GM21381 (cell line): ENCODE results near the gene SLC25A22.

ENCODE experiments used
- ATAC-seq: cut with Tn5 transposase; IDR thresholded peaks from one replicate; pipeline ENCODE4 v1.9.1; 2021; ENCODE audit warnings: mild to moderate bottlenecking, moderate library complexity; ENCODE audit not compliant: unreplicated experiment

Gene SLC25A22

DNA sequence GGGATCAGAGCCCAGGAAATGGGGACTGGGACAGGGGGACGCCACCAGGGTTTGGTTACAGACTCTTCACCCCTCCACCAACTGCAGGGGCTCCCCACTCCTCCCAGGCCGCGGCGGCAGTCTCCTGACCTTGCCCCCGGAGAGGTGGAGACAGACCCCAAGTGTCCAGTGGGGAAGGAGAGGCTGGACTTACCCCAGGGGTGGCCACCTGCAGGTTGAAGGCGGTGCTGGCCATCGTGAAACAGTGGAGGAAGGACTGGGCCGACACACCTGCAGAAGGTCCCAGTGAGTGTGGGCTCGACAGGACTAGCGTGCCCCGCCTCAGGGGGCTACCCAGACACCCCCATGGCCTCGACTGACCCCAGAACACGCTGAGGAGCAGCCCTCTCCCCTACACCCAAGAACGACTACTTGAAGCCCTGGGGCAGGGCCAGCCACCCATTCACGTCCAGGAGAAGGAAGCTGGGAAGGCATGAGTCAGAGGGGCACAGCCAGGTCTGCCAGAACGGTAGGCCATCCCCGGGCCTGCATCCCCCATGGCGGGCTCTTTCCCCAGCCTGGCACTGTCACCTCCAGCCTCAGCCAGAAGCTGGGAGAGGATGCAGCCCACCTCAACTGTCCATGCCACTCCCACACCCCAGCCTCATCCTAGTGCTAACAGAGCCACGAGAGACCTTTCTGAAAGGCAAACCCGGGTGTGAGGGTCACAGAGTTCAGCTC lies 23.0 kb downstream of the SLC25A22 start:
- no peak for ATAC-seq

DNA sequence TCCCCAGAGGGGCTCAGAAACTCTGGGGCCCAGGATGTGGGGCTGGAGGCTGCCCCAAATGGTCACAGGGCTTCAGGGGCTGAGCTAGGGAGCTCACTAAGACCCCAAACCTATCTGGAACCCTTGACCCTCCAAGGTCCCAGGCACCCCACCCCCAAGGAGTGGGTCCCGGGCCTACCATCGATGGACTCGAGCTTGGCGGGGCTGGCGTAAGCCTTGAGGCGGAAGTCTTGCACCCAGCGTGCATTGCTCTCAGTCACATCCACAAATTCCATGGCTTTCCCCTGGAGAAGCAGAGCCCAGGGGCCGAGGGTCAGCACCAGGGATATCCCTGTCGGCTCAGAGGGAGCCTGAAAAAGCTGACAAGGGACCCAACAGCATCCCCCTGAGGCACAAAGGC lies 24.3 kb downstream of the SLC25A22 start:
- ATAC-seq, result no peak

DNA sequence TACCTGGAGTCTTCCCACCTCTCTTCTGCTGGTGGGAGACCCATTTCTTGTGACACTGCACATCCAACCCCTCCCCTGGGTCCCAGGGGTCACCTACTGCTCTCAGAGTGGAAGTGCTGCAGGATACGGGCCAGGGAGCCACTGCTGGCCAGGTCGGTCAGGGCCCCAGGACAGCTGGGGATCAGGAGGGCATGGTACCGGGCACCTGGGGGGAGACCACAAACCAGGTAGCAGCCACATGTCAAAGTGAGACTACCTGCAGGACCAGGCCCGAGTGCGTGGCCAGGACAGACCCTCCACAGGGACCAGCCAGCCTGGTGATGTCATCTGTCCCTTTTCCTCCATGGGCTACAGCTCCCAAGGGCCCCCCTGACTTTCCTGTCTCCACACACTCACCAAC lies 24.7 kb downstream of the SLC25A22 start:
- no peak for ATAC-seq

DNA sequence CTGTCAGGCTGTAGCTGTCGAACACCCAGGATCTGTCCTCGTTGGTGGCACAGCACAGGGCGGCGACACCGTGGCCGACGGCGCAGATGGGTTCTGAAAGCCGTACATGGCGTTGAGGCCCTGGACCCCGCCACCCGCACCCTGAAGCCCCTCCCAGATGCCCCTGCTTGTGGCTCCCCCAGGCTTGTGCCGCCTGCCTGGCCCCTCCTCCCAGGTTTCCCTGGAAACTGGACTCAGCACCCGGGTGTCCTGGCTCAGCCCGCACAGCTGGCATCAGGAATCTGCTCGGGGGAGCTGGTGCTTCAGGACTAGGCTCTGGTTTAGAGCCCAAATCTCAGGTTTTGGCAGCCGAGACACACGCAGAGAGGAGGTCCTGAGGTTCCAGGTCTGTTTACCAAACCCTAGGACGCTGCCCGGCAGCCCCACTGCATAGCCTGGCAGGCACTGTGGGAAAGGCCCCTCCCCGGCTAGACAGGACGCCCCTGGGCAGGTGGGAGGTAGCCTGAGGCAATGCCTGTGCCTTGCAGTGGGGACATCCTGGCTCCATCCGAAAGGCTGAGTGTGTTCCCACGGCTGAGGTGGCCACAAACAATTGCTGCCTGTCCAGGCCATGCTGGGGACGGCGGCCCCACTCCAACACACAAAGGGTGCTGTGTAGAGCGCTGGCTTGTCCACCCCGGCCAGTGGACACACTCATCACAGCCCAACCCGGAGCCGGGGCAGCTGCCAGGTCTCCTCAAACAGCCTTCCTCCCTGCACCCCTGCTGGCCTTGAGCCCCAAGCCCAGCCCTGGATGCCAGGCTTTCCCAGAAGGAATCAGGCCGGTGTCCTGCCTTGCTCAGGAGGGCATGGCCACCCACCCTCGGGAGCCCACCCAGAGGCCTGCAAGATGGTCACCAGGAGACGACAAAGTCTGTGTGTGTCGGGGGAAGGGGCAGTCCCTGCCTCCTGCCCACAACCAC lies 25.4 kb downstream of the SLC25A22 start:
- ATAC-seq, result no peak

DNA sequence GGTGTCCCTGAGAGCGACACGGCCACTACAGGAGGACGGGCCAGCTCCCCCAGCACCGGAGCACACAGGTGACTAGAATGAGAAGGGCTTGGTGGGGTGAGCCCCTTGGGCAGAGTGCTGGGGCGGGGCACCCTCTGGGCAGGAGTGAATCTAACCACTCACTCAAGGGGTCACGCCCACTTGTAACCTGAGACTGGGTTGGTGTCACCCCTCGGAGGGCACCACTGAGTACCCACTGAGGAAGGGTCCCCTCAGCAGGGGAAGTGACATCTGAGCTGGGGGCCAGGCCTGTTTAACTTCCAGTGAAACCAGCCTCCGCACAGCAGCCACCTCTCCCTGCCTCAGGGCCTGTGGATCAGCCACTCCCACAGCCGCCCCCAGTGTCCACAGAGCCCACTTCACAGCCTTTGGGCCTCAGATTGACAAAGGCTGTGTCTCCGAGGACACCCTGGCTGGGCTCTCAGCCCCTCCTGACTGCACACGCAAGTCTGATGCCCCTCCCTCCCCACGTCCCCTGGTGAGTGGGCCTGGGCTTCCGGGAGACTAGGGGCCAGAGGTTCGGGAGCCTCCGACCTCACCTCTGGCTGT lies 26.4 kb downstream of the SLC25A22 start:
- ATAC-seq, result no peak

DNA sequence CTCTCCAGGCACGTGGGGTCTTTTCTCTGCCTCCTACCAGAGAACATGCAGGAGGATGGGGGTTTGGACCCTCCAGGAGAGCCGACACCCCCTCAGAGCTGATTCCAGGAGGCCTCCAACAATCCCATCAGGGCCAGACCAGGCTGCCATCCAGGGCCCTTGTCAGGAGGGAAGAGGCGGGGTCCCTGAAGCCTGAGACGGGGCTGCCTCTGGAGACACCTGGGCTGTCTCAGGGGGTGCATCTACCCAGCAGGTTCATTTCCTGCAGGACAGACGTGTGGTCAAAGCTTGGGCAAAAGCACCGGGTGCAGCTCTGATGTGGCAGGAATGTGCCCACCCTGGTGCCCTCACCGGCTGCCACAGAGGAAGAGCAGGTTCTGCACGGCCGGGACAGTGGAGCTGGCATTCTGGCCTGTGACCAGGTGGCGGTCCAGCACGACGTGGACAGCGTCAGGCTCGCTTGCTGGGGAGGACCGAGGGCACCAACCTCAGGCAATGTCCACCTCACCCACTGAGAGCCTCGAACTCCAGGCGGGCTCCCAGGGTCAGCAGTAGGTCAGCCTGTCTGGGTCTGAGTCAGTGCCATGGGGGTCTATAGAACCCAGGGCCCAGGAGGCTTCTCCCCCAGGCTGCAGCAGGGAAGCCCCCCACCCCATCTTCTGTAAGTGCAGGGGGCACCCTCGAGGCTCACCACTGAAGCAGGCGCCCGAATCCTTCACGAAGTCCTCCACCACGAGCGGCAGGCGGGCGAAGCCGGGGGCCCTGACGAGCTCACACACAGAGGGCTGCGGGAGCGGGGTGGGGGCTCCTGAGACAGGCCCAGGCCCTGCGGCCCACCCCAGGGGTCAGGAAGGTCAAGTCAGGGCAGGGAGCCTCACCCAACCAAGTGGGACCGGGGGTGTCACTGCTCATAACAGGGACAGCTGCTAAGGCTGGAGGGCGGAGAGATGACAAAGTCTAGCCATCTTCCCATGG lies 27.2 kb downstream of the SLC25A22 start:
- ATAC-seq, result no peak

DNA sequence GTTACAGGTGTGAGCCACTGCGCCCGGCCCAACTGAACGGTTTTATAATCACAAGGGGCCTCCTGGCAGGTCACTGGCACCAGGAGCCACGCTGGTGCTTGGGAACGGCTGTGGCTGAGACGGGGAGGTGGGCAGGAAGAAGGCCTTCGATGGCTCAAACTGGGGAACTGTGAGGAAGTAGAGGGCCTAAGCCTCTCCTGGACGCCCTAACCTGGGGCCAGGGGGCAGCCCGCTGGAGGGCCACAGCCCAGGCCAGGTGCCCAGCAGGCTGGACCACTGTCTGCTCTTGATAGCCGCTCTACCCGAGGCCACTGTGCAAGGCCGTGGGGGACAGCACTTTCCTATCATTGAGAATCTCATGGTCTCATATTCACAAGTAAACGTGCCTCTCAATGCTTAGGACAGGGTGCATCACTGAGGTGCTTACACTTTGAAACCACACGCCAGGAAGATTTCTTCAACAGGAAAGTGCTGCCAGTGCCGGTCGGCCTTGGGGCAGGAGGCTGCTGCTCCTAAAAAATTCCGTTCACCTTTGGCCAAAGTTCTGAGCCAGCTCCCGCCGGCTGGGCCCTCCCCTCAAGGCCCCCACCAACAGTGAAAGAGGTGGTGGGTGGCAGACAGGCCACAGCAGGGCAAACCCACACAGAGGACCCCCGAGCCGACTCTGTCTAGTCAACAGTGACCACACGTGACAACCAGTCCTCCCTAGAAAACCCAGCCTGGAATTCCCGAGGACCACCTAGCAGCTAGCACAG lies 28.0 kb downstream of the SLC25A22 start:
- no peak for ATAC-seq

DNA sequence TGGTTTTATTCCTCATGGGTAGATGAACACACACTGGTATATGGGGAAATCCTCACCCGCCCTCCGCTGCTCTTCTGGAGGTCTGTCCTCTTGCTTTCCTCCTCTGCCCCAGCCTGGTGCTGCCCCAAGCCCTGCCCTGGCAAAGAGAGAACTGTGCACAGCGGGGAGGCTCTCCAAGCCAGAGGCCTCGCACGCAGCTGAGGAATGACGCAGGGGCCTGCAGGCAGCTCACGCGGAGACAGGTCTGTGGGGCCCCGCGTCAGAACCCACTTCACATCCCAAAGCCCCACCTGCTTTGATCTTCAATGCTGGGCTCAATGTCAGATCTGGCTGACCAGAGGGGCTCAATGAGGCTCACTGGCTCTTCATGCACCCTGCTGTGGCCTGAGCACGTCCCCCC lies 30.8 kb downstream of the SLC25A22 start:
- no peak for ATAC-seq

DNA sequence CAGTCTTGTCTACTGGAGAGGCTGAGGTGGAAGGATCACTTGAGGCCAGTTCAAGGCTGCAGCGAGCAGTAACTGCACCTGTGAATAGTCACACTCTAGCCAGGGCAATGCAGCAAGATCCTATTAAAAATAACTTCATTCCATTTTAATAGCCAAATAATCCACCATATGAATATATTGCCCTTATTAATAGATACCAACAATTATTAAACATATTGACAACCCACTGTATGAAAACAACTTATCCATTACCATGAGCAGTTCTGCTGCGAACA lies 31.2 kb downstream of the SLC25A22 start:
- ATAC-seq, result no peak

DNA sequence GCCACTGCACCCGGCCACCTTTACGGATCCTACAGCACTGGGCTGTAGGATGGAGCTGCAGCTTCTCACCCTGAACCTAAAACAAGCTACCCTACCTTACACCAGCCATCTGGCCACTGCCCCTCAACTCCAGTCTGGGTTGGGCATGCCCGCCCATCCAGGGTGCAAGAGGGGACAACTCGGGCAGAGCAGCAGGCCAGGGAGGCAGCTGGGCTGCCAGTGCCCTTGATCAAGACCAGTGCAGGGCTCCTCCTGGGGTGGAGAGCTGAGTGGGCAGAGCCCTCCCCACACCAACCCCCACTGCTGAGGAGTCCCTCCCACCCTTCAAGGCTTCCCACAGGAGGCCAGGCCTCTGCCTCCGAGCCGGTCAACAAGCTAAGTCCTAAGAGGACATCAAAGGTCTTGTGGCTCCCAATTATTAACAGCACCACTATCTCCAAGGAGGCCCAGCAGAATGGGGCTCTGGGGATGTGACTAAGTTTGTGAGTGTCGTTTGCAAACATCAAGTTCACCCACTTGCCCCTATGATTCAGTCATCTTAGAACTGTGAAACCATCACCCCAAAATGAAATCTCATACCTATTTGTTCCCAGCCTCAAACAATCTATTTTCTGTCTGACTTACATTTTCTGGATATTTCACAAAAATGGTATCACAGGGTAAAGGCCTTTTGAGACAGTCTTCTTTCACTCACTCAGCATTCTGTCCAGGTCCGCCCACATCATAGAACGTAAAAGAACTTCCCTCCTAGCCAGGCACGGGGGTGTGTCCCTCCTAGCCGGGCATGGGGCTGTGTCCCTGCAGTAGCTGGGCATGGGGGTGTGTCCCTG lies 31.8 kb downstream of the SLC25A22 start:
- no peak for ATAC-seq

DNA sequence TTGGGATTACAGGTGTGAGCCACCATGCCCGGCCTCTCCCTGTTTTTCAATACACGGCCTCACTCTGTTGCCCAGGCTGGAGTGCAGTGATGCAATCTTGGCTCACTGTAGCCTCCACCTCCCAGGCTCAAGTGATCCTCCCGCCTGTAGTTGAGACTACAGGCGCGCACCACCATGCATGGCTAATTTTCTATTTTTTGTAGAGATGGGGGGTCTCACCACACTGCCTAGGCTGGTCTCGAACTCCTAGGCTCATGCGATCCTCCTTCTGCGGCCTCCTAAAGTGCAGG lies 32.3 kb downstream of the SLC25A22 start:
- ATAC-seq, result no peak

DNA sequence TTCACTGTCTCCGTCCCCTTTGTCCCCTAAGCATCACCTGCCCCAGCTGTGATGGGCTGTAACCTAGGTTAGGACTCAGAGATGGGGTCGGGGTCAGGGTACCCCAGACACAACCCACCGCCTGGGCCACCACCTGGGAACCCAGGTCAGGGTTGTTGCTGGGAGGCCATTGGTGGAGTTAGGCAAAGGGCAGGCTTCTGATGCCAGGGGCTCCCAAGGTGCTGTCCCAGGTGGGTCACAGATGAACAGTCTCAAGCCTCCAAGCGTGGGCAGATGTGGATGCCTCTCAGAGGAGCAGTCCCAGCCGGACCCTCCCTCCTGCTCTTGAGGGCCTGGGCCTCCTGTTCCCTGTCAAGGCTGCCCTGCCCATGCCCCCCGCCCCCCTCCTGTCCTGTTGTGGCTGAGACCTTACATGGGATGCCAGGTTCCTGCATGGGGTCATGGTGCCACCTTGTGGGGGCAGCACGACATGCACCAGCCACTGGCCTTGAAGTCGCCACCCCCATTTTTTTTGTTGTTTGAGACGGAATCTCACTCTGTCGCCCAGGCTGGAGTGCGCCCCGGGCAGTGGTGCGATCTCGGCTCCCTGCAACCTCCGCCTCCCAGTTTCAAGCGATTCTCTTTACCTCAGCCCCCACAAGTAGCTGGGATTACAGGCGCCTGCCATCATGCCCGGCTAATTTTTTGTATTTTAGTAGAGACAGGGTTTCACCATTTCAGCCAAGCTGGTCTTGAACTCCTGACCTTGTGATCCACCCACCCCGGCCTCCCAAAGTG lies 32.9 kb downstream of the SLC25A22 start:
- ATAC-seq, result no peak

DNA sequence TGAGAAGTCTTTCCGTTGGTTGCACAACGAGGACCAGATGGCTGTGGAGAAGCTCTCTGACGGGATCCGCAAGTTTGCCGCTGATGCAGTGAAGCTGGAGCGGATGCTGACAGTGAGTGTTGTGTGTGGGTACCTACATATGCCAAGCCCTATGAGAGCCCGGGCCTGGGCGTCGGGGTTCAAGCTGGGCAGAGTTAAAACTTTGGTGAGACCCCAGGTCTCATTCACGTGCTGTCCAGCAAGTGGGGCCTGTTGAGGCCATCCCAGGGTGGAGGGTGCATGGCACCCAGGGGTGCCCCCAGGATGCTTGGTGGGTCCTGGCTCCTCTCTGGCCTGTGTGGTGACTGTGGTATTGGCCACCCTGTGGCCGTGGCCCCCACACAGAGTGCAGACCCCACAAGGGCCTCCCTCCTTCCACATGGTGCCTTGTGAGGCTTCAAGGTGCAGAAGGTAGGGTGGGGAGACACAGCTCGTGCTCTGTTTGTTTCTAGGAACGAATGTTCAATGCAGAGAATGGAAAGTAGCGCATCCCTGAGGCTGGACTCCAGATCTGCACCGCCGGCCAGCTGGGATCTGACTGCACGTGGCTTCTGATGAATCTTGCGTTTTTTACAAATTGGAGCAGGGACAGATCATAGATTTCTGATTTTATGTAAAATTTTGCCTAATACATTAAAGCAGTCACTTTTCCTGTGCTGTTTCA lies 33.6 kb downstream of the SLC25A22 start:
- ATAC-seq, result no peak

DNA sequence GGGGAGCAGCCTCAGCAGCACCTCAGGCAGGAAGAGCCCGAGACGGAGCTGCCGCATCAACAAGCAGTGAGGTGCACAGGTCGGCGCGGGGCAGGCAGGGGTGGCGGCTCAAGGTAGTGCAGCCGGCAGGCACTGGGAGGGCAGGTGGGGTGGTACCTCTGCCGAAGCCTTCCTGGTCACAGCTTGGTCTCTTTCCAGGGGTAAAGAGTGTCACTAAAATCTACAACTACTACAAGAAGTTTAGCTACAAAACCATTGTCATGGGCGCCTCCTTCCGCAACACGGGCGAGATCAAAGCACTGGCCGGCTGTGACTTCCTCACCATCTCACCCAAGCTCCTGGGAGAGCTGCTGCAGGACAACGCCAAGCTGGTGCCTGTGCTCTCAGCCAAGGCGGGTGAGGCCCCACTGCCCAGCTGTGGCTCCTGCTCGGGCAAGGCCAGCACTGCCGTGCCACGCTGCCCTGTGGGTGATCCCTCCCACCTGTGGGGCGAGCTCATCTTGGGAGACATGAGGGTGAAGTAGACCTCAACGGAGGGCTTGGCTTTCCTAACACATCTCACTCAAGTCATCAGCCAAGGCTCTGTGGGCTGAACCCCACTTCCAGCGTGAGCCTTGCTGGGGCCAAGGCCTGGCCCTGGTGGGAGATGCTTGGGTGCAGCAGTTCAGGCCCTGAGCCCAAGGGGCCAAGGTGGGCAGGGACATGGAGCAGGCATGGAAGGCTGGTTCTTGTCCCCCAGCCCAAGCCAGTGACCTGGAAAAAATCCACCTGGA lies 34.3 kb downstream of the SLC25A22 start:
- no peak for ATAC-seq

DNA sequence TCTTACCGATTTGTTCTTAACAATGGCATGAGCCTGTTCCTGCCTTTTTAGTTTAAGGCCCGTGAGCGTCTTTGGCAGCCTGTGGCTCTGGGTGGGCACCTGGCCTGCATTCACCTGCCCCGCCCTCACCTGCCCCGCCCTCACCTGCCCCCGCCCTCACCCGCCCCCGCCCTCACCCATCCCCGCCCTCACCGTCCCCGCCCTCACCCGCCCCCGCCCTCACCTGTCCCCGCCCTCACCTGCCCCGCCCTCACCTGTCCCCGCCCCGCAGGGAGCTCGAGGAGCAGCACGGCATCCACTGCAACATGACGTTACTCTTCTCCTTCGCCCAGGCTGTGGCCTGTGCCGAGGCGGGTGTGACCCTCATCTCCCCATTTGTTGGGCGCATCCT lies 35.0 kb downstream of the SLC25A22 start:
- ATAC-seq, result no peak

DNA sequence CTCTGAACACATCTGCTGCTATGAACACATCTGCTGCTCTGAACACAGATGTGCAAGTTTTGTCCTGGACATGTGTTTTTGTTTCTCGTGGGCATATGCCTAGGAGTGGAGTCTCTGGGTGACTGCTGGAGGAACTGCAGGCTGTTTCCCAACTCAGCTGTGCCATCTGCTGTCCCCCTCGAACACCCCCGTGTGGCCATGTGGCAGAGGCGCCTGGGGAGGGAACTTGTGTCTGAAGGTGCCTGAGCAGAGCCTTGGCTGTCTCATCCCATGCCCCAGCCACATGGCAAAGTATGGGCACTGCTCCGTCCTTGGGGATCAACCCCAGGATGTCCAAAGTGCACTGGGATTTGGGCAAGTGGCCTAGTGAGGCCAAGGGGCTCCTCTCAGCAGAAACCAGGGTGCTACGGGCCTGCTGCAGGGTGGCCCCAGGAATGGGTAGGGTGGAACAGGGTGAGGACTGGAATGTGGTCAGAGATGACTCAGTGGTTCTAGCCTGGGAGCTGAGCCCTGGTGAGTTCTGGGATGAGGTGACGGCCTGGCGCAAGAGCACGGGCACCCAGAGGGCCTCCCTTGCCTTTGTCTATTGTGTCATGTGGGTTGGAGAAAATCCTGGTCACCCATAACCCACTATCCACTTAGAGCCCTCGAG lies 35.5 kb downstream of the SLC25A22 start:
- ATAC-seq, result no peak
